ENCODE measurements around the gene ZNF433.

- no peak for TF ChIP-seq POLR2A (IDR thresholded peaks at IDR 0.05)
- no peak for TF ChIP-seq CTCF (IDR thresholded peaks at IDR 0.05 in 4 of 5, conservative IDR thresholded peaks at IDR 0.05 in 1 of 5)
Observed at GRCh38 chr19:12043752-12044422, 8.4 kb upstream of the ZNF433 start.

Measured in gastrocnemius medialis (tissue), 4 donors.